GM23338 (cell line): ENCODE data around the gene HGF. TPM values are rescaled to one million over a fixed set of nuclear protein-coding genes. Genes with fewer than 3 reads are reported as not detected.

Source experiments
- ATAC-seq: fragments of 200-7000 bp; cut with Tn5 transposase; 3 replicates; pipeline ENCODE4 v1.9.1; 2020
- DNase-seq: peaks from one replicate; pipeline ENCODE4 v3.0.0-alpha.2; 2015; ENCODE audit warnings: low spot score
- H2AFZ ChIP-seq: fragments of 200-600 bp; sonication (generic); 2 replicates; pipeline ENCODE4 v1.8.0; 2016; ENCODE audit warnings: antibody characterized with exemption, mild to moderate bottlenecking, moderate library complexity
- H3F3A ChIP-seq: fragments of 200-600 bp; sonication (generic); replicated peaks from 2 replicates; pipeline ENCODE4 v1.8.0; 2017; ENCODE audit warnings: antibody characterized with exemption, mixed run types, low read depth
- H3K27ac ChIP-seq: fragments of 200-600 bp; sonication (generic); 2 replicates; pipeline ENCODE4 v1.6.1; 2016; ENCODE audit warnings: low read depth
- H3K27me3 ChIP-seq: fragments of 200-600 bp; sonication (generic); 2 replicates; pipeline ENCODE4 v1.8.0; 2016; ENCODE audit warnings: mild to moderate bottlenecking, mixed run types, moderate library complexity; ENCODE audit not compliant: insufficient read depth
- H3K36me3 ChIP-seq: fragments of 200-600 bp; sonication (generic); 2 replicates; pipeline ENCODE4 v1.8.0; 2016; ENCODE audit warnings: mild to moderate bottlenecking; ENCODE audit not compliant: insufficient read depth
- H3K4me1 ChIP-seq: fragments of 200-600 bp; sonication (generic); 2 replicates; pipeline ENCODE4 v1.8.0; 2016; ENCODE audit warnings: mild to moderate bottlenecking, moderate library complexity; ENCODE audit not compliant: insufficient read depth
- H3K4me2 ChIP-seq: fragments of 200-600 bp; sonication (generic); 2 replicates; pipeline ENCODE4 v1.7.1; 2017; ENCODE audit warnings: mixed run types
- H3K4me3 ChIP-seq: fragments of 200-600 bp; sonication (generic); 2 replicates; pipeline ENCODE4 v1.6.1; 2016; ENCODE audit warnings: mixed run types
- H3K79me2 ChIP-seq: fragments of 200-600 bp; sonication (generic); replicated peaks from 2 replicates; pipeline ENCODE4 v1.8.0; 2017; ENCODE audit warnings: mild to moderate bottlenecking; ENCODE audit not compliant: insufficient read depth
- H3K9me2 ChIP-seq: fragments of 200-600 bp; sonication (generic); 2 replicates; pipeline ENCODE4 v1.8.0; 2017; ENCODE audit not compliant: insufficient read depth
- H4K20me1 ChIP-seq: fragments of 200-600 bp; sonication (generic); replicated peaks from 2 replicates; pipeline ENCODE4 v1.8.0; 2017; ENCODE audit warnings: mild to moderate bottlenecking; ENCODE audit not compliant: insufficient read depth
- H3K27ac Mint-ChIP-seq: 2 replicates; pipeline ENCODE4 v1.8.0; 2020; ENCODE audit warnings: inconsistent platforms, mild to moderate bottlenecking, moderate library complexity, mixed read lengths
- H3K27me3 Mint-ChIP-seq: 3 replicates; pipeline ENCODE4 v1.8.0; 2022; ENCODE audit warnings: low read depth, mild to moderate bottlenecking, moderate library complexity, mixed read lengths, inconsistent platforms; ENCODE audit not compliant: insufficient read depth, poor library complexity
- H3K36me3 Mint-ChIP-seq: 3 replicates; pipeline ENCODE4 v1.8.0; 2021; ENCODE audit warnings: low read depth, mild to moderate bottlenecking, inconsistent platforms, moderate library complexity, mixed read lengths
- H3K4me1 Mint-ChIP-seq: 3 replicates; pipeline ENCODE4 v1.8.0; 2020; ENCODE audit warnings: mild to moderate bottlenecking, inconsistent platforms, mixed read lengths
- H3K4me3 Mint-ChIP-seq: 3 replicates; pipeline ENCODE4 v1.8.0; 2021; ENCODE audit warnings: moderate library complexity, mild to moderate bottlenecking, inconsistent platforms, mixed read lengths
- H3K9me3 Mint-ChIP-seq: 3 replicates; pipeline ENCODE4 v1.8.0; 2020; ENCODE audit warnings: moderate library complexity, mild to moderate bottlenecking, inconsistent platforms, mixed read lengths
- CREB1 ChIP-seq: fragments of 250-450 bp; sonication (Bioruptor Pico); IDR thresholded peaks from 2 replicates; pipeline ENCODE4 v1.5.0; 2020; ENCODE audit warnings: low read depth, mild to moderate bottlenecking, moderate library complexity
- EZH2phosphoT487 ChIP-seq: fragments of 200-600 bp; sonication (generic); IDR thresholded peaks from one replicate; pipeline ENCODE4 v1.8.1; 2018; ENCODE audit warnings: antibody characterized with exemption; ENCODE audit not compliant: unreplicated experiment
- POLR2AphosphoS5 ChIP-seq: IDR thresholded peaks from 2 replicates; pipeline ENCODE4 v1.6.1; 2016; ENCODE audit warnings: antibody characterized with exemption, low read depth
- ZNF331 ChIP-seq: fragments of 250-450 bp; sonication (Bioruptor Pico); IDR thresholded peaks from 2 replicates; pipeline ENCODE4 v1.5.0; 2020; ENCODE audit warnings: low read depth, mild to moderate bottlenecking, moderate library complexity
- ZNF462 ChIP-seq: fragments of 250-450 bp; sonication (Bioruptor Pico); IDR thresholded peaks from 2 replicates; pipeline ENCODE4 v1.5.0; 2020; ENCODE audit warnings: mild to moderate bottlenecking, moderate library complexity
- polyA plus RNA-seq: library from polyadenylated mRNA; unstranded; fragments of >200 nt; fragmentation: Nextera tagmentation; extraction: Ambion mirVana; gene quantifications from 2 replicates; pipeline ENCODE4 v1.2.1, GENCODE V29; 2016
- total RNA-seq: library from RNA; depleted of rRNA; stranded (reverse); fragments of >200 nt; shearing (Covaris generic); gene quantifications from 2 replicates; pipeline ENCODE4 v1.2.3, GENCODE V29; 2014

The HGF gene
- total and polyA plus RNA-seq, 2 experiments from 2014 or later, result 0.24 to 1.1 TPM

GRCh38 chr7:81789406-81790119, 19.7 kb upstream of the HGF start:
- H3F3A ChIP-seq, result no peaks in the 10 kb centered on the region
- H3K4me2 ChIP-seq, result no peak overlapping the region
- Mint-ChIP-seq H3K27ac (no peak overlapping the region), H3K4me1 (peaks cover 19% of the 10 kb centered on the region), H3K36me3 (no peaks in the 10 kb centered on the region), H3K27me3 (peaks cover 3% of the 10 kb centered on the region), H3K4me3 (no peak overlapping the region), H3K9me3 (no peaks in the 10 kb centered on the region)
- no peaks in the 10 kb centered on the region for H3K9me2 ChIP-seq
- no peak overlapping the region for H3K27ac ChIP-seq
- no peaks in the 10 kb centered on the region for H3K36me3 ChIP-seq
- TF ChIP-seq EZH2phosphoT487, result no peak
- no peak for TF ChIP-seq ZNF462 (CRISPR knock-in tag)
- TF ChIP-seq ZNF331, result no peak
- 0 out of 2 replicates have a peak overlapping the region, but pooled peaks have one; percentile 19 for H2AFZ ChIP-seq
- no peaks in the 10 kb centered on the region for H4K20me1 ChIP-seq
- H3K4me1 ChIP-seq, result peaks cover 8% of the 10 kb centered on the region; the same call in 1 of the 2 replicates
- no peak overlapping the region for H3K4me3 ChIP-seq
- H3K79me2 ChIP-seq, result no peaks in the 10 kb centered on the region
- no peak; the same call in 2 of the 3 replicates for ATAC-seq
- H3K27me3 ChIP-seq, result no peaks in the 10 kb centered on the region
- no peak for DNase-seq

- Mint-ChIP-seq H3K36me3 (no peaks in the 10 kb centered on the region), H3K27ac (no peak overlapping the region), H3K27me3 (peaks cover 3% of the 10 kb centered on the region), H3K4me1 (peaks cover 19% of the 10 kb centered on the region), H3K9me3 (no peaks in the 10 kb centered on the region), H3K4me3 (no peak overlapping the region)
- Histone ChIP-seq H3K4me2 (no peak overlapping the region), H3K4me1 (peaks cover 8% of the 10 kb centered on the region; the same call in 1 of the 2 replicates), H3K9me2 (no peaks in the 10 kb centered on the region), H4K20me1 (no peaks in the 10 kb centered on the region), H3K4me3 (no peak overlapping the region), H3K27me3 (no peaks in the 10 kb centered on the region), H3K36me3 (no peaks in the 10 kb centered on the region), H3F3A (no peaks in the 10 kb centered on the region), H2AFZ (no peak overlapping the region), H3K79me2 (no peaks in the 10 kb centered on the region), H3K27ac (no peak overlapping the region)
- no peak for DNase-seq
- ATAC-seq, result no peak
- no peak for TF ChIP-seq CREB1 (CRISPR knock-in tag)
- TF ChIP-seq ZNF462 (CRISPR knock-in tag), result no peak
- no peak for TF ChIP-seq POLR2AphosphoS5
These were observed 18.4 kb upstream of the HGF start for GRCh38 chr7:81788246-81788645.
